H1 (cell line): Measurements from ENCODE around the gene NEDD4. TPM values are rescaled to one million over a fixed set of nuclear protein-coding genes. Genes with fewer than 3 reads are reported as not detected.

Source experiments
- CTCF ChIA-PET: fragments of 300-600 bp; sonication (Branson Sonifier 250); formaldehyde crosslinking; loops from one replicate; lab custom pipeline; 2021; ENCODE audit not compliant: partially characterized antibody; lab: Charles Lee
- POLR2A ChIA-PET: fragments of 300-600 bp; sonication (Branson Sonifier 250); formaldehyde crosslinking; loops from one replicate; lab custom pipeline; 2021; ENCODE audit warnings: inconsistent platforms; ENCODE audit not compliant: partially characterized antibody; lab: Charles Lee
- DNase-seq, 2 experiments: peaks; one replicate each; pipeline versions ENCODE4 v3.0.0 to v3.0.0-alpha.2; 2010 to 2022; ENCODE audit warnings: low spot score in 2 of 2, low read depth in 1 of 2, mixed read lengths in 1 of 2
- FAIRE-seq: peaks from 2 replicates; lab custom pipeline; 2011; peaks lifted over from hg19 to GRCh38; lab: Jason Lieb, UNC
- H2AFZ ChIP-seq: 2 replicates; pipeline ENCODE4 v1.8.1; 2012; ENCODE audit warnings: low read length, inconsistent platforms
- H2AK5ac ChIP-seq: 2 replicates; pipeline ENCODE4 v1.6.1; 2013; ENCODE audit warnings: low read depth, low read length
- H2BK120ac ChIP-seq: replicated peaks from 2 replicates; pipeline ENCODE3; 2013; ENCODE audit warnings: low read depth, low read length, inconsistent platforms
- H2BK12ac ChIP-seq: 2 replicates; pipeline ENCODE4 v1.6.1; 2013; ENCODE audit warnings: low read depth, low read length
- H2BK15ac ChIP-seq: 2 replicates; pipeline ENCODE4 v1.6.1; 2013; ENCODE audit warnings: low read length
- H2BK20ac ChIP-seq: 2 replicates; pipeline ENCODE4 v1.6.1; 2013; ENCODE audit warnings: low read length
- H2BK5ac ChIP-seq: 2 replicates; pipeline ENCODE4 v1.6.1; 2013; ENCODE audit warnings: low read depth, low read length
- H3K14ac ChIP-seq: 2 replicates; pipeline ENCODE4 v1.6.1; 2013; ENCODE audit warnings: inconsistent platforms; ENCODE audit not compliant: insufficient read length
- H3K18ac ChIP-seq: 2 replicates; pipeline ENCODE4 v1.6.1; 2013; ENCODE audit warnings: low read length; ENCODE audit errors: extremely low read depth
- H3K23ac ChIP-seq: 2 replicates; pipeline ENCODE4 v1.6.1; 2013; ENCODE audit warnings: inconsistent platforms; ENCODE audit not compliant: insufficient read length
- H3K23me2 ChIP-seq: 2 replicates; pipeline ENCODE4 v1.6.1; 2013; ENCODE audit warnings: low read depth, low read length
- H3K27ac ChIP-seq: 2 replicates; pipeline ENCODE4 v1.6.1; 2011; ENCODE audit warnings: low read depth, low read length, inconsistent platforms
- H3K27me3 ChIP-seq, 4 experiments: replicated peaks in 1 of 4; 1 replicate in 1 of 4; 2 replicates in 3 of 4; pipeline versions ENCODE4 v1.6.1 to v1.8.1; 2011 to 2013; ENCODE audit warnings: low read length in 3 of 4, mild to moderate bottlenecking in 3 of 4, inconsistent platforms in 2 of 4, mixed read lengths in 2 of 4, moderate library complexity in 1 of 4; ENCODE audit not compliant: control insufficient read depth in 3 of 4, insufficient read depth in 3 of 4; ENCODE audit errors: extremely low read depth in 1 of 4
- H3K36me3 ChIP-seq, 4 experiments: 2 replicates each; pipeline versions ENCODE4 v1.6.1 to v1.8.1; 2011 to 2013; ENCODE audit warnings: mild to moderate bottlenecking in 4 of 4, low read length in 3 of 4, moderate library complexity in 2 of 4, control low read depth in 1 of 4, inconsistent platforms in 1 of 4; ENCODE audit not compliant: insufficient read depth in 4 of 4, control insufficient read depth in 2 of 4
- H3K4ac ChIP-seq: replicated peaks from 2 replicates; pipeline ENCODE3; 2013; ENCODE audit warnings: low read length, low read depth, mixed read lengths, inconsistent platforms; ENCODE audit not compliant: insufficient read length
- H3K4me1 ChIP-seq, 4 experiments: replicated peaks in 1 of 4; 1 replicate in 1 of 4; 2 replicates in 3 of 4; pipeline versions ENCODE4 v1.6.1 to v1.8.1; 2011 to 2013; ENCODE audit warnings: low read length in 3 of 4, inconsistent platforms in 2 of 4, mixed read lengths in 1 of 4; ENCODE audit not compliant: insufficient read depth in 4 of 4, control insufficient read depth in 3 of 4
- H3K4me2 ChIP-seq, 2 experiments: 2 replicates each; pipeline versions ENCODE4 v1.6.1 to v1.8.1; 2011 to 2013; ENCODE audit warnings: low read depth in 2 of 2, low read length in 2 of 2, control low read depth in 1 of 2, inconsistent platforms in 1 of 2, mild to moderate bottlenecking in 1 of 2; ENCODE audit not compliant: insufficient read depth in 1 of 2
- H3K4me3 ChIP-seq, 4 experiments: fragments of 200-600, 300-600 bp in 1 of 4; sonication (generic), shearing (Covaris generic), sonication (Bioruptor Twin) in 1 of 4; 2 replicates each; pipeline versions ENCODE4 v1.5.1 to v1.8.1; 2011 to 2016; ENCODE audit warnings: low read length in 4 of 4, low read depth in 3 of 4, control low read depth in 2 of 4, inconsistent platforms in 2 of 4, mild to moderate bottlenecking in 2 of 4, mixed read lengths in 1 of 4, moderate library complexity in 1 of 4; ENCODE audit not compliant: insufficient read depth in 2 of 4; ENCODE audit errors: extremely low read depth in 1 of 4
- H3K56ac ChIP-seq: replicated peaks from 2 replicates; pipeline ENCODE3; 2013; ENCODE audit warnings: low read depth, mild to moderate bottlenecking, mixed read lengths, low read length, inconsistent platforms; ENCODE audit not compliant: insufficient read length
- H3K79me1 ChIP-seq: 2 replicates; pipeline ENCODE4 v1.6.1; 2013; ENCODE audit warnings: low read depth, low read length, control low read depth
- H3K79me2 ChIP-seq, 2 experiments: 2 replicates each; pipeline versions ENCODE4 v1.6.1 to v1.8.1; 2012 to 2013; ENCODE audit warnings: low read length in 2 of 2, mild to moderate bottlenecking in 2 of 2, inconsistent platforms in 1 of 2; ENCODE audit not compliant: insufficient read depth in 2 of 2, control insufficient read depth in 1 of 2
- H3K9ac ChIP-seq, 4 experiments: replicated peaks in 1 of 4; 1 replicate in 1 of 4; 2 replicates in 3 of 4; pipeline versions ENCODE4 v1.6.1 to v1.8.1; 2011 to 2013; ENCODE audit warnings: low read depth in 3 of 4, low read length in 3 of 4, control low read depth in 2 of 4, mild to moderate bottlenecking in 2 of 4, moderate library complexity in 2 of 4, inconsistent platforms in 1 of 4; ENCODE audit errors: extremely low read depth in 1 of 4
- H3K9me3 ChIP-seq, 2 experiments: 2 replicates each; pipeline versions ENCODE4 v1.6.1 to v1.8.1; 2012 to 2013; ENCODE audit warnings: mild to moderate bottlenecking in 2 of 2, moderate library complexity in 2 of 2, control low read depth in 1 of 2, inconsistent platforms in 1 of 2, low read depth in 1 of 2, low read length in 1 of 2, mixed read lengths in 1 of 2; ENCODE audit not compliant: insufficient read depth in 2 of 2
- H4K20me1 ChIP-seq, 2 experiments: replicated peaks in 1 of 2; 2 replicates each; pipeline versions ENCODE3 to v1.8.1; 2011 to 2013; ENCODE audit warnings: inconsistent platforms in 2 of 2, low read length in 2 of 2, mild to moderate bottlenecking in 1 of 2; ENCODE audit not compliant: insufficient read depth in 2 of 2, control insufficient read depth in 1 of 2
- H4K5ac ChIP-seq: 2 replicates; pipeline ENCODE4 v1.6.1; 2013; ENCODE audit warnings: low read length, low read depth, mixed read lengths, inconsistent platforms; ENCODE audit not compliant: insufficient read length
- H4K8ac ChIP-seq: 2 replicates; pipeline ENCODE4 v1.8.0; 2013; ENCODE audit warnings: mild to moderate bottlenecking, moderate library complexity, low read length, inconsistent platforms; ENCODE audit not compliant: insufficient read depth; ENCODE audit errors: extremely low read depth
- H4K91ac ChIP-seq: replicated peaks from 2 replicates; pipeline ENCODE3; 2013; ENCODE audit warnings: low read length, mixed read lengths, inconsistent platforms; ENCODE audit not compliant: insufficient read length
- CEBPB ChIP-seq: IDR thresholded peaks from 2 replicates; pipeline ENCODE4 v1.6.1; 2012; ENCODE audit warnings: low read depth, low read length
- CHD2 ChIP-seq: IDR thresholded peaks from 2 replicates; pipeline ENCODE4 v1.6.1; 2012; ENCODE audit warnings: low read length, improper control_type of control experiment
- EP300 ChIP-seq, 2 experiments: IDR thresholded peaks; 1 replicate in 1 of 2; 2 replicates in 1 of 2; pipeline ENCODE4 v1.6.1; 2011 to 2012; ENCODE audit warnings: low read depth in 2 of 2, low read length in 2 of 2, mild to moderate bottlenecking in 2 of 2, borderline replicate concordance in 1 of 2, inconsistent platforms in 1 of 2, moderate library complexity in 1 of 2
- HDAC2 ChIP-seq, 2 experiments: fragments of 300-600 bp in 1 of 2; sonication (generic) in 1 of 2; IDR thresholded peaks; 2 replicates each; pipeline ENCODE4 v1.6.1; 2011 to 2012; ENCODE audit warnings: low read depth in 2 of 2, low read length in 2 of 2, mild to moderate bottlenecking in 2 of 2, moderate library complexity in 2 of 2, borderline replicate concordance in 1 of 2, inconsistent platforms in 1 of 2
- JUN ChIP-seq: IDR thresholded peaks from 2 replicates; pipeline ENCODE4 v1.6.1; 2011; ENCODE audit warnings: low read depth, mild to moderate bottlenecking, improper control_type of control experiment, low read length
- KDM1A ChIP-seq: fragments of 200-600, 300-600 bp; sonication (generic); IDR thresholded peaks from 2 replicates; pipeline ENCODE4 v1.7.1; 2016; ENCODE audit warnings: mild to moderate bottlenecking, low read length, borderline replicate concordance
- RXRA ChIP-seq: IDR thresholded peaks from 2 replicates; pipeline ENCODE4 v1.6.1; 2011; ENCODE audit warnings: low read depth, mild to moderate bottlenecking, low read length, moderate library complexity; ENCODE audit not compliant: insufficient read depth
- SIRT6 ChIP-seq: IDR thresholded peaks from one replicate; pipeline ENCODE4 v1.7.1; 2012; ENCODE audit warnings: low read length, inconsistent platforms
- SP1 ChIP-seq: IDR thresholded peaks from 2 replicates; pipeline ENCODE4 v1.6.1; 2011; ENCODE audit warnings: low read depth, low read length
- USF2 ChIP-seq: IDR thresholded peaks from 2 replicates; pipeline ENCODE4 v1.6.1; 2011; ENCODE audit warnings: low read length, improper control_type of control experiment
- YY1 ChIP-seq: IDR thresholded peaks from 2 replicates; pipeline ENCODE4 v1.6.1; 2011; ENCODE audit warnings: low read depth, mild to moderate bottlenecking, low read length
- WGBS, 2 experiments: shearing (Covaris generic) in 1 of 2; methylation state at CpG; one replicate each; pipeline versions ENCODE4 v1.1.6 to v1.1.7; 2013 to 2015; ENCODE audit warnings: low lambda C conversion rate in 2 of 2, mixed read lengths in 2 of 2, inconsistent platforms in 1 of 2, low coverage in 1 of 2, missing lambda C conversion rate in 1 of 2; ENCODE audit not compliant: insufficient replicate concordance in 2 of 2, insufficient coverage in 1 of 2, insufficient read length in 1 of 2; ENCODE audit errors: extremely low coverage in 1 of 2, missing lambda C conversion rate in 1 of 2; 5-methylcytosine and 5-hydroxymethylcytosine counted together
- polyA plus RNA-seq, 7 experiments: library from polyadenylated mRNA; depleted of rRNA in 3 of 7; stranded (reverse) in 5 of 7; unstranded in 2 of 7; fragments of >200 nt in 5 of 7; fragments of 200-250 nt in 2 of 7; gene quantifications; 1 replicate in 5 of 7; 2 replicates in 1 of 7; 4 replicates in 1 of 7; pipeline versions ENCODE4 v1.2.1 to v1.2.3, GENCODE V29; 2011 to 2013; ENCODE audit warnings: missing spikeins in 2 of 7, mixed read lengths in 2 of 7
- total RNA-seq: library from RNA; stranded (reverse); fragmentation: NEBNext Ultra II Directional; extraction: Animal tissue kit (Norgen Biotek cat#: 25700); gene quantifications from 2 replicates; pipeline ENCODE4 v1.2.1, GENCODE V29; 2021

Gene NEDD4
- total and polyA plus RNA-seq, 2 of the 8 experiments (the other 6 are each of a cell fraction or from before 2014, with no cell fraction given), result 0.95 to 3.9 TPM

GRCh38 chr15:55977231-55977630, 16.2 kb downstream of the NEDD4 start:
- Histone ChIP-seq H3K79me2 (no peaks in the 10 kb centered on the region), H4K5ac (no peak overlapping the region), H3K14ac (no peak overlapping the region), H2BK5ac (no peak overlapping the region), H4K8ac (no peak overlapping the region), H2BK15ac (no peak overlapping the region), H3K36me3 (no peaks in the 10 kb centered on the region), H3K4me1 (no peaks in the 10 kb centered on the region), H3K4me2 (no peak overlapping the region), H2BK120ac (no peak overlapping the region), H3K4ac (no peak overlapping the region), H3K27ac (no peak overlapping the region), H2AFZ (no peak overlapping the region), H2BK12ac (no peak overlapping the region), H4K20me1 (no peaks in the 10 kb centered on the region), H3K23ac (no peak overlapping the region), H3K9ac (no peak overlapping the region), H3K56ac (no peak overlapping the region), H2AK5ac (no peak overlapping the region), H3K4me3 (no peak overlapping the region), H3K9me3 (no peaks in the 10 kb centered on the region), H3K79me1 (no peaks in the 10 kb centered on the region), H3K27me3 (no peaks in the 10 kb centered on the region), H2BK20ac (no peak overlapping the region), H4K91ac (no peak overlapping the region), H3K23me2 (no peaks in the 10 kb centered on the region), H3K18ac (no peak overlapping the region)
- no peak for DNase-seq
- CTCF ChIA-PET, result interaction anchor here (0.7 kb wide), 1 partner anchor 515 kb away, joined by 3 read pairs; no protein-coding TSS in a partner anchor
- FAIRE-seq, result no peak
- WGBS, 2 experiments, result 95% methylated on average over 1 of the region's 1 CpG; no CpG with 5 or more reads in 1 of the 2 experiments
- no peak for TF ChIP-seq USF2
- TF ChIP-seq SIRT6, result no peak
- no peak for TF ChIP-seq HDAC2 (IDR thresholded peaks at IDR 0.05; ENCODE audit: borderline replicate concordance in 1 of 2, low read depth in 2 of 2, low read length in 2 of 2)
- TF ChIP-seq KDM1A, result no peak
- no peak for TF ChIP-seq CEBPB
- no peak for TF ChIP-seq SP1
- no peak for TF ChIP-seq CHD2
- TF ChIP-seq YY1, result no peak
- TF ChIP-seq JUN, result no peak
- no peak for TF ChIP-seq EP300 (IDR thresholded peaks at IDR 0.05; ENCODE audit: borderline replicate concordance in 1 of 2, low read depth in 2 of 2, low read length in 2 of 2)
- TF ChIP-seq RXRA, result no peak
- POLR2A ChIA-PET, result no interaction called here
